ENCODE measurements around the gene RPA4.

Gene RPA4

GRCh38 chrX:96861661-96862060, 22.0 kb upstream of the RPA4 start:
- H3K9me2 ChIP-seq (replicated peaks; ENCODE audit: control insufficient read depth, low read length), result no peaks in the 10 kb centered on the region
- H3F3A ChIP-seq (ENCODE audit: control insufficient read depth, insufficient read depth), result no peaks in the 10 kb centered on the region
- TF ChIP-seq EZH2phosphoT487 (IDR thresholded peaks at IDR 0.05; ENCODE audit: borderline replicate concordance, low read length) (no peak), CTCF (IDR thresholded peaks at IDR 0.05; ENCODE audit: low read depth, low read length, poor library complexity, severe bottlenecking) (no peak)
- peaks cover 9% of the 10 kb centered on the region for H3K79me2 ChIP-seq (ENCODE audit: control insufficient read depth, low read length)
- no peaks in the 10 kb centered on the region for H4K20me1 ChIP-seq (ENCODE audit: control insufficient read depth, insufficient read depth, low read depth, low read length)
- H3K36me3 ChIP-seq (ENCODE audit: control insufficient read depth, low read length), result peaks cover 7% of the 10 kb centered on the region; the same call in 1 of the 2 replicates
- H3K4me3 ChIP-seq (ENCODE audit: low read length), result peak overlapping the region; percentile 62
- peak overlapping the region; percentile 83 for H3K27ac ChIP-seq (ENCODE audit: low read depth, low read length)
- H3K4me2 ChIP-seq (ENCODE audit: low read length), result peak overlapping the region; percentile 80
- H3K4me1 ChIP-seq (ENCODE audit: control insufficient read depth, low read length), result peaks cover 25% of the 10 kb centered on the region
- no peaks in the 10 kb centered on the region for H3K9me3 ChIP-seq (ENCODE audit: control insufficient read depth, insufficient read depth, low read length)
- no peaks in the 10 kb centered on the region for H3K27me3 ChIP-seq (ENCODE audit: control insufficient read depth, low read length)

- no peaks in the 10 kb centered on the region for H3K27me3 ChIP-seq (ENCODE audit: control insufficient read depth, low read length)
Observed at GRCh38 chrX:96884027-96884426, 319 bp downstream of the RPA4 start.

GRCh38 chrX:96889726-96890125, 6.0 kb downstream of the RPA4 start:
- Histone ChIP-seq H3K4me1 (ENCODE audit: control insufficient read depth, low read length) (no peaks in the 10 kb centered on the region), H3K4me2 (ENCODE audit: low read length) (no peak overlapping the region), H3K9me2 (replicated peaks; ENCODE audit: control insufficient read depth, low read length) (no peaks in the 10 kb centered on the region), H3K79me2 (ENCODE audit: control insufficient read depth, low read length) (no peaks in the 10 kb centered on the region), H3K36me3 (ENCODE audit: control insufficient read depth, low read length) (no peaks in the 10 kb centered on the region), H3F3A (ENCODE audit: control insufficient read depth, insufficient read depth) (no peaks in the 10 kb centered on the region), H3K9me3 (ENCODE audit: control insufficient read depth, insufficient read depth, low read length) (no peaks in the 10 kb centered on the region), H3K27me3 (ENCODE audit: control insufficient read depth, low read length) (no peaks in the 10 kb centered on the region), H4K20me1 (ENCODE audit: control insufficient read depth, insufficient read depth, low read depth, low read length) (no peaks in the 10 kb centered on the region), H3K27ac (ENCODE audit: low read depth, low read length) (no peak overlapping the region), H3K4me3 (ENCODE audit: low read length) (no peak overlapping the region)
- TF ChIP-seq CTCF (IDR thresholded peaks at IDR 0.05; ENCODE audit: low read depth, low read length, poor library complexity, severe bottlenecking) (no peak), EZH2phosphoT487 (IDR thresholded peaks at IDR 0.05; ENCODE audit: borderline replicate concordance, low read length) (no peak)

More at GRCh38 chrX:96884027-96884426, 319 bp downstream of the RPA4 start:
- no peaks in the 10 kb centered on the region for H3K36me3 ChIP-seq (ENCODE audit: control insufficient read depth, low read length)
- no peaks in the 10 kb centered on the region for H3K9me2 ChIP-seq (replicated peaks; ENCODE audit: control insufficient read depth, low read length)
- no peaks in the 10 kb centered on the region for H3F3A ChIP-seq (ENCODE audit: control insufficient read depth, insufficient read depth)
- no peak overlapping the region for H3K4me2 ChIP-seq (ENCODE audit: low read length)
- H4K20me1 ChIP-seq (ENCODE audit: control insufficient read depth, insufficient read depth, low read depth, low read length), result no peaks in the 10 kb centered on the region
- no peak overlapping the region for H3K27ac ChIP-seq (ENCODE audit: low read depth, low read length)
- H3K4me3 ChIP-seq (ENCODE audit: low read length), result no peak overlapping the region
- H3K4me1 ChIP-seq (ENCODE audit: control insufficient read depth, low read length), result no peaks in the 10 kb centered on the region
- TF ChIP-seq CTCF (IDR thresholded peaks at IDR 0.05; ENCODE audit: low read depth, low read length, poor library complexity, severe bottlenecking) (no peak), EZH2phosphoT487 (IDR thresholded peaks at IDR 0.05; ENCODE audit: borderline replicate concordance, low read length) (no peak)
- no peaks in the 10 kb centered on the region for H3K9me3 ChIP-seq (ENCODE audit: control insufficient read depth, insufficient read depth, low read length)
- H3K79me2 ChIP-seq (ENCODE audit: control insufficient read depth, low read length), result no peaks in the 10 kb centered on the region

Measured in DOHH2 (cell line).